G401.6 (cell line): ENCODE measurements around the gene KLHL13.

Experiments
- FAIRE-seq: peaks from 2 replicates; lab custom pipeline; 2012; peaks lifted over from hg19 to GRCh38; lab: Jason Lieb, UNC

Gene KLHL13

DNA sequence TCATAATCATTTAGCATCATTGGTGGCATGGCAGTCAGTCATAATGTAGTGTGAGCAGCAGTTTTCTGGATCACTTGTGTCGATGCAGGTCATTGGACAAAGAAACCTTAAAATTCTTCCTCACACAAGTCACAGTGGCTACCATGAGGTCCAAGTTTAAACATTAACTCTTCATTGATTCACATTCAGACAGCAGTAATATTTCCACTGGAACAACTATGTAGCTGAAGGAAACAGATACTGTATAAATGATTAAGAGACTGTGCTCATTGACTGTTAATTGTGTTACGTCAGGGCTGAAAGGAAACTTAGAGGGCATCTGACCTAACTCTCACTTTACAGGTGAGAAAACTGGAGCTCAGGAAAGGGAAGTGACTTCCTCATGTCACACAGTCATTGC lies 261.8 kb downstream of the KLHL13 start:
- no peak for FAIRE-seq

DNA sequence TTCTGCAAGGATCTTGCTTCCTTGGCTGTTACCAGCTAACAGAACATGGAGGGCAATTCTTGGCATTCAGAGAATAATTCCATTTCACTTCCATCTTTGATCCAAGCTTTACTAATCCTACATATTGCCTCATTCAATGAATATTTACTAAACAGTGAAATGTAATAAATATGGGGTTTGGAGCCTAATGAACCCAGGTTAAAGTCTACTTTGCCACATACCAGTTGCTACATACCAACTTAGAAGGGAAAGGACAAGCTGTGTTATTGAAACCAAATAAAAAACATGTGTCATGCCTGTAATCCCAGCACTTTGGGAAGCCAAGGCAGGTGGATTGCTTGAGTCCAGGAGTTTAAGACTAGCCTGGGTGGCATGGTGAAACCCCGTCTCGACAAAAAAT lies 265.6 kb downstream of the KLHL13 start:
- no peak for FAIRE-seq
